Measurements from ENCODE around the gene CASZ1. TPM values are rescaled to one million over a fixed set of nuclear protein-coding genes. Genes with fewer than 3 reads are reported as not detected.

Gene CASZ1
- polyA plus RNA-seq, 4 donors = 13.5 to 23.0 (median 14.5) TPM

DNA sequence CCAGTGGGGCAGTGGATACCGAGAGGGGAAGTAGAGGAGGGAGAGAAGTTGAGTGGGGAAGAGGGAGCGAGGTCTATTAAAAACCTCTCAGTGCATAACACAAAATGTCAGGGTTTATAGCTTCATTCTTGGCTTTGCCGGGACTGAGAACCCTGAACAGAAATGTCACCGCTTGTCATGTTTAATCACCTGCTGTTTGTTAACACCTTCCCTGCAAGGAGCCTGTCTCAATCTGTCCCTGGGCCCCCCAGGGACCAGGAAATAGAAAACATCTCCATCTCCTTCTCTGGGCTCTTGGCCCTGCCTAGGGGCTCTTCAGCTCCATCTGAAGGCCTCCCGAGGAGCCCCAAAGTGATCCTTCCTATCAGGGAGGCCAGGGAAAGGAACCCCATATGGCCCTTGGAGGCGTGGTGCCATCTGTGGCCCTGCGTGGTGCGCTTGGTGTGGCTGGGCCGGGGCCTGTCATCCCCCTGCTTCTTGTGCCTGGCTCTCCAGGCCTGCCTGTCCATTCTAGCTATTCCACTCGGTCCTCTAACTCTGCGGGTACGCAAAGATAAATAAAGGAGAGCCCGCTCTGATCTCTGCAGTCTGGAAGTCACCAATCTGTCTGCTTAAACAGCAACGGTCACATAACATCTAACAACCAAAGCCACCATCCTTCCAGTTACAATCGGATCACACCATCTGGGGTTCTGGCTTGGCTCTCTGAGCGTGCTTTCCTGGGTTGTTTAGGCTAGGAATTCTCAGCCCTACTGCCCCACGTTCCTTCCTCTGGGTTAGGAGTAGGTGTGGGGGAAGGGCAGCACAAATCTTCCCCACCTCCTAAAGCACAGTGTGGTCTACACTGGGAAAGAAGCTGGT is 113.8 kb downstream of the CASZ1 start:
- Histone ChIP-seq H3K9me3 (ENCODE audit: control insufficient read depth in 2 of 2, insufficient read depth in 1 of 2, low read depth in 1 of 2, low read length in 1 of 2) (no peaks in the 10 kb centered on the region), H3K27ac (ENCODE audit: low read depth in 1 of 3, low read length in 2 of 3) (peak overlapping the region in 1 of 3 donors; percentile 65), H3K36me3 (ENCODE audit: control insufficient read depth in 3 of 3, insufficient read depth in 2 of 3, low read depth in 1 of 3, low read length in 3 of 3) (peaks cover 0 to 45% (median 2%) of the 10 kb centered on the region in 3 donors), H3K4me1 (ENCODE audit: control insufficient read depth in 3 of 3, insufficient read depth in 2 of 3, low read depth in 1 of 3, low read length in 2 of 3) (peaks cover 0 to 97% (median 8%) of the 10 kb centered on the region in 3 donors), H3K27me3 (ENCODE audit: control insufficient read depth in 3 of 3, insufficient read depth in 3 of 3, low read length in 3 of 3) (no peaks in the 10 kb centered on the region), H3K4me3 (ENCODE audit: low read depth in 1 of 3, low read length in 3 of 3) (no peak overlapping the region)
- no peak for DNase-seq
- FAIRE-seq = no peak
- WGBS, 3 donors = 52 to 69% (median 66%) methylated on average over 17 of the region's 17 CpGs

GRCh38 chr1:10682108-10682445 is 114.4 kb downstream of the CASZ1 start:
- peaks cover 0 to 42% (median 2%) of the 10 kb centered on the region in 3 donors for H3K36me3 ChIP-seq (ENCODE audit: control insufficient read depth in 3 of 3, insufficient read depth in 2 of 3, low read depth in 1 of 3, low read length in 3 of 3)
- H3K27ac ChIP-seq (ENCODE audit: low read depth in 1 of 3, low read length in 2 of 3) = peak overlapping the region in 1 of 3 donors; percentile 65
- 38 to 51% (median 42%) methylated on average over 9 of the region's 9 CpGs for WGBS, 3 donors
- FAIRE-seq = no peak
- no peaks in the 10 kb centered on the region for H3K9me3 ChIP-seq (ENCODE audit: control insufficient read depth in 2 of 2, insufficient read depth in 1 of 2, low read depth in 1 of 2, low read length in 1 of 2)
- H3K4me3 ChIP-seq (ENCODE audit: low read depth in 1 of 3, low read length in 3 of 3) = no peak overlapping the region
- peaks cover 0 to 97% (median 4%) of the 10 kb centered on the region in 3 donors for H3K4me1 ChIP-seq (ENCODE audit: control insufficient read depth in 3 of 3, insufficient read depth in 2 of 3, low read depth in 1 of 3, low read length in 2 of 3)
- H3K27me3 ChIP-seq (ENCODE audit: control insufficient read depth in 3 of 3, insufficient read depth in 3 of 3, low read length in 3 of 3) = no peaks in the 10 kb centered on the region
- DNase-seq = no peak

- Histone ChIP-seq H3K36me3 (ENCODE audit: control insufficient read depth in 3 of 3, insufficient read depth in 2 of 3, low read depth in 1 of 3, low read length in 3 of 3) (peaks cover 0 to 41% (median 2%) of the 10 kb centered on the region in 3 donors), H3K9me3 (ENCODE audit: control insufficient read depth in 2 of 2, insufficient read depth in 1 of 2, low read depth in 1 of 2, low read length in 1 of 2) (no peaks in the 10 kb centered on the region), H3K27ac (ENCODE audit: low read depth in 1 of 3, low read length in 2 of 3) (peak overlapping the region in 2 of 3 donors; percentile 1 to 65), H3K4me1 (ENCODE audit: control insufficient read depth in 3 of 3, insufficient read depth in 2 of 3, low read depth in 1 of 3, low read length in 2 of 3) (peaks cover 0 to 97% (median 7%) of the 10 kb centered on the region in 3 donors), H3K27me3 (ENCODE audit: control insufficient read depth in 3 of 3, insufficient read depth in 3 of 3, low read length in 3 of 3) (no peaks in the 10 kb centered on the region), H3K4me3 (ENCODE audit: low read depth in 1 of 3, low read length in 3 of 3) (no peak overlapping the region)
- FAIRE-seq = no peak
- WGBS, 3 donors = 76 to 80% (median 76%) methylated on average over 18 of the region's 18 CpGs
- no peak for DNase-seq
Measured at GRCh38 chr1:10681296-10682107, 114.9 kb downstream of the CASZ1 start.

DNA sequence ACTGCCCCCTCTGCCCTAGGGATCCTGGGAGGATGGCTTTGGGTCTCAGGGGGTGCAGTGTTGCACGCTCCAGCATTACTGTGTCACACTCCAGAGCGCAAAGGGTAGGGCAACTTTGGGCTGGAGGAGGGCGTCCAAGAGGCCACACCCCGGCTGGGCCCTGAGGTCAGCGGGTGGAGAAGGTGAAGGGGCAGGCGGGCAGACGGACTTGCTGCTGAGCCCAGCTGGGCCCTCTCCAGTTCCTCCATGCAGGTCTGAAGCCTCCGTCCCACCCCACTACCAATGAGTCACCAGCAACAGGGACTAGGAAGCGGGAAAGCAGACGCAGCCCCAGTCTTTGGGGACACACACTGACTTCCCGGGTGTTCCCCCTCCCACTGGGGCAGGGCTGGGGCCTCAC is 116.0 kb downstream of the CASZ1 start:
- no peak for FAIRE-seq
- Histone ChIP-seq H3K27ac (ENCODE audit: low read depth in 1 of 3, low read length in 2 of 3) (peak overlapping the region in 2 of 3 donors; percentile 27 to 39), H3K9me3 (ENCODE audit: control insufficient read depth in 2 of 2, insufficient read depth in 1 of 2, low read depth in 1 of 2, low read length in 1 of 2) (no peaks in the 10 kb centered on the region), H3K4me1 (ENCODE audit: control insufficient read depth in 3 of 3, insufficient read depth in 2 of 3, low read depth in 1 of 3, low read length in 2 of 3) (peaks cover 0 to 97% (median 9%) of the 10 kb centered on the region in 3 donors), H3K27me3 (ENCODE audit: control insufficient read depth in 3 of 3, insufficient read depth in 3 of 3, low read length in 3 of 3) (no peaks in the 10 kb centered on the region), H3K36me3 (ENCODE audit: control insufficient read depth in 3 of 3, insufficient read depth in 2 of 3, low read depth in 1 of 3, low read length in 3 of 3) (peaks cover 0 to 44% (median 2%) of the 10 kb centered on the region in 3 donors), H3K4me3 (ENCODE audit: low read depth in 1 of 3, low read length in 3 of 3) (no peak overlapping the region)
- peak in 1 of 2 donors; percentile 53 for DNase-seq
- 41 to 76% (median 59%) methylated on average over 11 of the region's 11 CpGs for WGBS, 3 donors

DNA sequence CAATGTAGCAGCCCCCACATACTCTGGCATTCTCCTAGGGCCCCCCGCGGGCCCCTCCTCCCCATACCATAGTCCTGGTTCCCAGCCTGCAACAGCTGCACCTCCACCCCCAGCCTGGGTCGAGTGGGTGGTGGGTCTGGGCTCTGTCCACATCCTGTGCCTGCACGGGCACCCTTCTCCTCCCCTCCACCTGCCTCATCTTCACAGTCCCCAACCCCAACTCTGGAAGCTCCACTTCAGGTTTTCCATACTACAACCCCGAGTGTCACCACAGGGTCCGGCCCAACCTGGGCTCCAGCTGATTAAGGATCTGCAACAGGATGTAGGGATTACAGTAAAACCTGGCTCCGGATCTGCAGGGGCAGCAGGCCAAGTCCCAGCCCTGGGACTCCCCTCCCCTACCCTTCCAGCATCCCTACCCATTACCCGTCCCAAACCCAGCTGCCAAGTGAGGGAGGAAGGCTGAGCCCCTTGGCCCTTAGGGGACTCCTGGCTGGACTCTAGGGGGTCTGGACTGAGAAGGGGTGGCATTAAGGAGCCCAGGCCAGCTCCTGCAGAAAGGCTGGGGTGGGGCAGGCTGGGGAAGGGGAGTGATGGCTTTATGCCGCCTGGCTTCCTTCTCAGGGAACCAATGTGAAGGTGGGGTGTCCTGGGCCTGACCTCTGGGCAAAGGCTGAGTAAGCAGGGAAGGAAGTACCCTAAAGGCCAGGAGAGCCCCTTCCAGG is 116.8 kb downstream of the CASZ1 start:
- DNase-seq (peak; percentile 70 to 84), FAIRE-seq (no peak)
- H3K36me3 ChIP-seq (ENCODE audit: control insufficient read depth in 3 of 3, insufficient read depth in 2 of 3, low read depth in 1 of 3, low read length in 3 of 3) = peaks cover 0 to 39% (median 2%) of the 10 kb centered on the region in 3 donors
- no peaks in the 10 kb centered on the region for H3K27me3 ChIP-seq (ENCODE audit: control insufficient read depth in 3 of 3, insufficient read depth in 3 of 3, low read length in 3 of 3)
- H3K4me1 ChIP-seq (ENCODE audit: control insufficient read depth in 3 of 3, insufficient read depth in 2 of 3, low read depth in 1 of 3, low read length in 2 of 3) = peaks cover 0 to 97% (median 10%) of the 10 kb centered on the region in 3 donors
- no peaks in the 10 kb centered on the region for H3K9me3 ChIP-seq (ENCODE audit: control insufficient read depth in 2 of 2, insufficient read depth in 1 of 2, low read depth in 1 of 2, low read length in 1 of 2)
- 37 to 48% (median 43%) methylated on average over 9 of the region's 9 CpGs for WGBS, 3 donors
- peak overlapping the region in 1 of 3 donors; percentile 6 for H3K27ac ChIP-seq (ENCODE audit: low read depth in 1 of 3, low read length in 2 of 3)
- H3K4me3 ChIP-seq (ENCODE audit: low read depth in 1 of 3, low read length in 3 of 3) = no peak overlapping the region

DNA sequence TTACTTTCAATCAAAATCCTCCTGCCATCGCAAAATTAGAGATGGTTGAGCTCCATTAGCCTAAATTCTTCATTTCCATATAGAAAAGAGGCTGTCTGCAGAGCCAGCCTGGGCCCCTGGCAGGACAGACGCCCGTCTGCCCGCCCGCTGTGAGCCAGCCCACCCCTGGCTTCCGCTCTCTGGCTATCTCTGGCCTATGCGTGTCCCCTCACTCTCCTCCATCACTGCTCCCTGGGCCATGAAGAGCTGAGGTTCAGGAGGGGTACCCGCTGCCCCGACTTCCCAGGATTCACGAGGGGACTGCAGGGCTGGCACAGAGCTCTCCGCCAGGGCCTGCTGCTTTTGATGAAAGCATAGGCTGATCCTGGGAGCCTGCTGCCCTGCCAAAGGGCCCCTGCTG is 117.6 kb downstream of the CASZ1 start:
- FAIRE-seq (no peak), DNase-seq (no peak)
- H3K36me3 ChIP-seq (ENCODE audit: control insufficient read depth in 3 of 3, insufficient read depth in 2 of 3, low read depth in 1 of 3, low read length in 3 of 3) = peaks cover 0 to 41% (median 2%) of the 10 kb centered on the region in 3 donors
- H3K4me3 ChIP-seq (ENCODE audit: low read depth in 1 of 3, low read length in 3 of 3) = no peak overlapping the region
- H3K27me3 ChIP-seq (ENCODE audit: control insufficient read depth in 3 of 3, insufficient read depth in 3 of 3, low read length in 3 of 3) = no peaks in the 10 kb centered on the region
- peaks cover 0 to 97% (median 10%) of the 10 kb centered on the region in 3 donors for H3K4me1 ChIP-seq (ENCODE audit: control insufficient read depth in 3 of 3, insufficient read depth in 2 of 3, low read depth in 1 of 3, low read length in 2 of 3)
- H3K27ac ChIP-seq (ENCODE audit: low read depth in 1 of 3, low read length in 2 of 3) = peak overlapping the region in 1 of 3 donors; percentile 6
- WGBS, 3 donors = 88 to 96% (median 93%) methylated on average over 11 of the region's 11 CpGs
- no peaks in the 10 kb centered on the region for H3K9me3 ChIP-seq (ENCODE audit: control insufficient read depth in 2 of 2, insufficient read depth in 1 of 2, low read depth in 1 of 2, low read length in 1 of 2)

GRCh38 chr1:10678402-10678801 is 118.0 kb downstream of the CASZ1 start:
- peak overlapping the region in 2 of 3 donors; percentile 83 for H3K27ac ChIP-seq (ENCODE audit: low read depth in 1 of 3, low read length in 2 of 3)
- peaks cover 0 to 97% (median 10%) of the 10 kb centered on the region in 3 donors for H3K4me1 ChIP-seq (ENCODE audit: control insufficient read depth in 3 of 3, insufficient read depth in 2 of 3, low read depth in 1 of 3, low read length in 2 of 3)
- no peak for FAIRE-seq
- DNase-seq = no peak
- no peaks in the 10 kb centered on the region for H3K27me3 ChIP-seq (ENCODE audit: control insufficient read depth in 3 of 3, insufficient read depth in 3 of 3, low read length in 3 of 3)
- peaks cover 0 to 41% (median 0%) of the 10 kb centered on the region in 3 donors for H3K36me3 ChIP-seq (ENCODE audit: control insufficient read depth in 3 of 3, insufficient read depth in 2 of 3, low read depth in 1 of 3, low read length in 3 of 3)
- H3K4me3 ChIP-seq (ENCODE audit: low read depth in 1 of 3, low read length in 3 of 3) = no peak overlapping the region
- no peaks in the 10 kb centered on the region for H3K9me3 ChIP-seq (ENCODE audit: control insufficient read depth in 2 of 2, insufficient read depth in 1 of 2, low read depth in 1 of 2, low read length in 1 of 2)
- WGBS, 3 donors = 70 to 88% (median 86%) methylated on average over 23 of the region's 23 CpGs
